Renal cortex interstitium (tissue), 11 donors: ENCODE data around the gene PRXL2B. TPM values are rescaled to one million over a fixed set of nuclear protein-coding genes. Genes with fewer than 3 reads are reported as not detected.
A peak's percentile ranks its signal among the peaks of the same experiment; 100 is the strongest.
"Not testable (repeated sequence)": the region's sequence is repeated elsewhere in the genome, so short reads cannot be mapped to it uniquely, and the experiment has no call there.

Source experiments
- DNase-seq, 11 donors: peaks; one replicate each; pipeline ENCODE4 v3.0.0-alpha.2; 2013; ENCODE audit warnings: low read depth in 9 of 11, low spot score in 4 of 11; ENCODE audit errors: extremely low read depth in 1 of 11
- polyA plus RNA-seq, 3 donors: library from polyadenylated mRNA; unstranded; fragments of 120-200 nt; gene quantifications; one replicate each; pipeline ENCODE4 v1.2.1, GENCODE V29; 2013; ENCODE audit not compliant: insufficient read length in 3 of 3

PRXL2B gene
- polyA plus RNA-seq, 3 donors: 36.1 to 45.8 (median 43.5) TPM

- DNase-seq: no peak
Measured at GRCh38 chr1:2575801-2576663, 10.5 kb upstream of the PRXL2B start.

GRCh38 chr1:2577565-2578075 lies 9.0 kb upstream of the PRXL2B start:
- not testable (repeated sequence) for DNase-seq

DNA sequence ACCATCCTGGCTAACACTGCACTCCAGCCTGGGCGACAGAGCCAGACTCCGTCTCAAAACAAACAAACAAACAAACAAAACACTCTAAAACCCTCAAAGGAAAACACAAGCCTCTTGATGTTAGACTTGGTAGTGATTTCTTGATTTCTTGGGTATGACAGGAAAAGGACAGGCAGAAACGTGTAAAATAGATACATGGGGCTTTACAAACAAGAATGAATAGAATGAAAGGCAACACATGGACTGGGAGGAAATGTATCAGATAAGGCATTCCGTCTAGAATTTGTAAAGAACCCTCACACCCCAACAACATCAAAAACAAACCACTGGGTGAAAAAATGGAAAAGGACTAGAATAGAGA lies 7.8 kb upstream of the PRXL2B start:
- DNase-seq: no peak

DNA sequence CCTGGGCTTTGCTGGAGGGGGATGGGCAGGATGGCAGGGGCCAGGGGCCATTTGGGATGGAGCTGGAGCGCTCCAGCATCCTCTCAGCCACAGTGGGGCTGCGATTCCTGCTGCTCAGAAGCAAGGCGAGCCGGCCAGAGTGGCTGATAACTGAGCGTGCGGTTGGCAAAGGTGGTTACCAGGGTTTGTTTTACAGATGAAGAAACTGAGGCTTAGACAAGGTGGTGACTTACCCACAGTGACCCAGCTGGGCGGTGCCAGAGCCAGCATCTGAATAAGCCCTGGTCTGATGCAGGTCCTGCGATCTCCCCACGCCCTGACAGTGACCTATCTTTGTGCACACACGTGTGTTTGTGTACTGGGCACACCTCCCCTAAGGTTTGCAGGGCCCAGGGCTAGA lies 5.9 kb upstream of the PRXL2B start:
- no peak for DNase-seq

DNA sequence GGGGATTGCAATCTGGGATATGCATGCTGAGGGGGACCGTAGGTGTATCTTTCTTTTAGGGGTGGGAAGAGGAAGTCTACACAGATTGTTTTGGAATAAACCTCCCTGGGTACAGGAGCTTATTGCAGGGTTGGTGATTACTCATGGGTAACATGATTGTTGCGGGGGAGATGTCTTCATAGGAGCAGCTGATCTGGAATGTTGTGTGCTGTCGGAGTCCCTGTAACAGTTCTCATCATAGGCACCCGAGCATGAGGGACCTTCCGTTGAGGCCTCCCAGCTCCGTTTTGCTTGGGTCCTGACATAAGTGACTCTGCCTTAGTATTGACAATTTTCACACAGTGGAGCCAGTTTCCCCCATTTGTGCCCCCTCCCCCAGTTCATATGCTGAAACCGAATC lies 4.2 kb upstream of the PRXL2B start:
- no peak for DNase-seq

GRCh38 chr1:2583331-2583791 lies 3.2 kb upstream of the PRXL2B start:
- DNase-seq: no peak

GRCh38 chr1:2583871-2584351 lies 2.7 kb upstream of the PRXL2B start:
- DNase-seq: no peak

DNA sequence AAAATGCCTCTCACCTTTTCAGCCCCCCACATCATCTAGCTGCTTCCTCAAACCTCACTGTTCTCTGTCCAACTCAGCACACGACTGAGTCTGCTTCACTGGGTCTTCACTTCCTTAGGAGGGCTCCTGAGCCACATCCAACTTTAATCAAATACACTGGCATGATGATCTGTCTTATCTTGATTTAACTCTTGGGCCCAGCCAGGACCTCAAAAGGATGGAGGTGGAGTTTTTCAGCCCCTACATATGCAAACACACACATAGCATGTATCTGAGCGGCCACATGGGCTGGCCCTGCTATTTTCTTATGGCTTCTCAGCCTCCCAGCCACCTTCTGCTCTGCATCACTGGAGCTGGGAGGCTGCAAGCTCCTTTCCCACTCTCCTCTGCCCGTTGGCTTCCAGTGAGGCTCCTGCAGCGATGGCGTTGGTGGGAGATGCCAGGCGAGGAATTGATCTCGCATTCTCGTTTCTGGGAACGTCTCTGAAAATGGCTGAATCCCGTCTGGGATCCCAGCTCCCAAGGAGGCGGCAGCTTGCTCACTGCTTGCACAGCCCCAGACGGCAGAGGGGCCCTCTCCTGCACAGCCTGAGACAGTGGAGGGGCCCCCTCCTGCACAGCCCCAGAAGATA lies 1.8 kb upstream of the PRXL2B start:
- no peak for DNase-seq

DNA sequence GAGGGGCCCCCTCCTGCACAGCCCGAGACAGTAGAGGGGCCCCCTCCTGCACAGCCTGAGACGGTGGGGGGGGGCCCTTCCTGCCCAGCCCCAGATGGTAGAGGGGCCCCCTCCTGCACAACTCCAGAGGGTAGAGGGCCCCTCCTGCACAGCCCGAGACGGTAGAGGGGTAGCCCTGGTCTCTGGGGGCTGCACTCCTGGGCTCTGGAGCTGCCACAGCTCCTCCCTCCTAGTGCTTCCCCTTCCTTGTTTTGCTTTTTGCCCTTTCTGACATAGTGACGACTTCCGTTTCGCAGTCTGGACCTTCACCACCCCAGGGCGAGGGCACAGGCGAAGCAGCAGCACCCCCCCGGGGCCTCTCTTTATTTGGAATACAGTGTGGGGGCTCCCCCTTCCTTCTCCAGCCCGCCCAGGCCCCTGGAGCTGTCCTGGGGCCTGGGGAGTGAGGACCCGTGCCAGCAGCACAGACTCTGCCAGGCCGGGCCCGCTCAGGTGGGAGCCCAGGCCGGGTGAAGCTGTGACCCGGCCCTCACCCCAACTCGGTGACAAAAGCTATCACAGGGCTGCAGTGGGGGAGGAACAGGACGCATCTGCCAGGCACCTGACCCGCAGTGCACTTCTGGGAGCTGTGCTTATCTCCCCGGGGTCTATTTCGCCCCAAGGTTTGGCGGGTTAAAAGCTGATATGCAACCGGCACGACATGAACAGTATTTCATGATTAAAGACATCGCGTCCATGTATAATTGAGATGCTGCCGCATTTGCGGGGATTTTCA lies 1.1 kb upstream of the PRXL2B start:
- peak in 3 of 11 donors; percentile 35 to 61 (median 38) for DNase-seq

GRCh38 chr1:2587071-2587859 lies 688 bp downstream of the PRXL2B start:
- DNase-seq: no peak

- DNase-seq: no peak
Measured at GRCh38 chr1:2587860-2588571, 1.4 kb downstream of the PRXL2B start.

DNA sequence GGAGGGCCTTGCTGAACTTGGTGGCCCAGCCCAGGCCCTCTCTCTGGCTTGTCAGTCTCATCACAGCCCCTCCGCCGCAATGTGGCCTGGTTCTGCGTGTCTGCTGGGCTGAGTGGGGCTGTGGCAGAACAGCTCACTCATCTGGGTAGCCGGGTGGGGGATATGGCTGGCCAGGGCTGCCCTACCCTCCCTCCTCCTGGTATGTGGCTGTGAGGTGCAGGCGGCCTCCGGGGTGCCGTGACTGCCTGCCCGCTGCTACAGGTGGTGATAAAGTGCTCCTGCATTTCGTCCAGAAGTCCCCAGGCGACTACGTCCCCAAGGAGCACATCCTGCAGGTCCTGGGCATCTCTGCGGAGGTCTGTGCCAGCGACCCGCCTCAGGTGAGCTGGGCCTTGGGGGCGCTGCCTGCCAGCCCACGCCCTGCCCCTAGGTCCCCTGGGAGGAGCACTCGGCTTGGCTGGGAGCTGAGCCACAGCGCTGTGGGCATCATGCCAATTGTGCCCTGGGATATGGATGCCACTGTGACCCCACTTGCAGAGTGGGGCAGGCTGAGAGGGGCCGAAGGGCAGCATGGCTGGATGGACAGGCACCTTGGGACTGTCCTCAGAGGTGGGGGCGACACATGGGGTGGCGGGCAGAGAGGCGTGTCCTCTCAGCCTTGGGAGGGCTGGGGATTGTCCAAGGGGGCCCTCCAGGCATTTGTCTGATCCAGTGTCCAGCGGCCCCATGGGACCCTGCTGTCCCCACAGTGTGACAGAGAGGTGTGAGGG lies 2.3 kb downstream of the PRXL2B start:
- no peak for DNase-seq

DNA sequence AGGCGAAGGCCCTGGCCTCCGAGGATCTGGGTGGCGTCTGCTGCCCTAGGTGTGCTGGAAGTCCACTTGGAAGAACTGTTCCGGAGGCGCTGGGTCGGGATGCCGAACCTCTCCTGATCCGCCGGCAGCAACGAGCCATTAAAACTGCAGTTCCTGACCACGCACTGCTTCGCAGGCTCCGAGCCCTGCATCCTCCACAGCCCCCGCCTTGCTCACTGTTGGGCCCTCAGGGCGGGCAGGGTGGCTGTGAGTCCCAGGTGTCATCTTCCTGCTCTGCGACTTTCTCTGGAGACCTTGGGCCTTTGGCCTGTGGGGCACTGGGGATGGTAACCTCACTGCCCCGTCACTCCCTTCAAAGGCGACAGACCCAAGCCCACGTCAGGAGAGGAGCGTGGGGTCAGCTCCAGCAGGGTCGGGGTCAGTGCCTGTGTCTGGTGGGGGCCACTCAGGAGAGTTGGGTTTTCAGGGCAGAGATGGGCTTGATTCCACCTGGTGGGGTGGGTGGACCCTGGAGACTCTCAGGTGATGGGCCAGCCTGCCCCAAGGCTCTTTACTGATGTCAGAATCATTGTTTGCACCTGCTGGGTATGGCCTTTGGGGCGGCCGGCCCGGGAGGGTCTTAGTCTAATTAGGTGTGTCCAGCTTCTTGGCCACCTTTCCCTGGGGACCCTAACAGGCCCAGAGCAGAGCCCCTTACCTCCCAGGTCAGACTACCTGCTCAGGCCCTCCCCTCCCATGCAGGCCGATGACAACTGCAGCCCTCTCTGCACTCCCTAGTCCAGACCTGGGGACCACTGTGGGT lies 3.1 kb downstream of the PRXL2B start:
- DNase-seq: no peak

- no peak for DNase-seq
Measured at GRCh38 chr1:2590233-2591141, 3.9 kb downstream of the PRXL2B start.

GRCh38 chr1:2591233-2591580 lies 4.6 kb downstream of the PRXL2B start:
- DNase-seq: no peak
